Measurements from ENCODE around the gene SMAD4.
"Not testable (repeated sequence)": the region's sequence is repeated elsewhere in the genome, so short reads cannot be mapped to it uniquely, and the experiment has no call there.

The SMAD4 gene

GRCh38 chr18:51068105-51068504 is 38.1 kb downstream of the SMAD4 start:
- in situ Hi-C loops (cut with MboI; ENCODE audit: low sequenced_read_pairs) = no loop called here

DNA sequence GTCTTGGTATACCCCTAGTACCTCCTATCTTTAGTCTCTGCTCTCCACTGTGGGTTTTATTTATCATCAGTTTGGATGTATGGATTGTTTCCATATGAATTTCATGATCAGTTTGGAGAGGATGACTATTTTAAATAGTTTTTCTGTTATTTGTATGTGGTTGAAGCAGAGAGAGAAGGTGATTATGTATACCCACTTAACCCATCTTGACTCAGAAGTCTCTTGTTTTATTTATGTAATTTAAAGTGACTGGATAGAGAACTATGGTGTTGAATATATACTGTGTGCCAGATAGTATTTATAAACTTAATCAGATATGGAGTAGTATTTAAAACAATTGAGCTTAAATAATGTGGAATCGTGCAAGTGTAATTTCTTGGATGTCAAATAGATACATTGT is 39.9 kb downstream of the SMAD4 start:
- in situ Hi-C loops (cut with MboI; ENCODE audit: low sequenced_read_pairs) = no loop called here

DNA sequence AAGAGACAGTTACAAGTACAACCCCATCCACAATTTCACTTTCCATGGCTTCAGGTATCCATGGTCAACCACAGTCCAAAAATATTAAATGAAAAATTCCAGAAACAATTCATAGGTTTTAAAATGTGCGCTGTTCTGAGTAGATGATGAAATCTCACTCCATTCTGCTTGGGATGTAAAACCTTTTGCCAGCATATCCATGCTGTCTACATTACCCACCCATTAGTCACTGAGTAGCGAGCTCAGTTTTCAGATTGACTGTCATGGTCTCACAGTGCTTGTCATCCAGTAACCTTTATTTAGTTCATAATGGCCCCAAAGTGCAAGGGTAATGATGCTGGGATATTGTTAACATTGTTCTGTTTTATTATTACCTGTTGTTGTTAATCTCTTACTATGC is 40.5 kb downstream of the SMAD4 start:
- in situ Hi-C loops (cut with MboI; ENCODE audit: low sequenced_read_pairs) = no loop called here

DNA sequence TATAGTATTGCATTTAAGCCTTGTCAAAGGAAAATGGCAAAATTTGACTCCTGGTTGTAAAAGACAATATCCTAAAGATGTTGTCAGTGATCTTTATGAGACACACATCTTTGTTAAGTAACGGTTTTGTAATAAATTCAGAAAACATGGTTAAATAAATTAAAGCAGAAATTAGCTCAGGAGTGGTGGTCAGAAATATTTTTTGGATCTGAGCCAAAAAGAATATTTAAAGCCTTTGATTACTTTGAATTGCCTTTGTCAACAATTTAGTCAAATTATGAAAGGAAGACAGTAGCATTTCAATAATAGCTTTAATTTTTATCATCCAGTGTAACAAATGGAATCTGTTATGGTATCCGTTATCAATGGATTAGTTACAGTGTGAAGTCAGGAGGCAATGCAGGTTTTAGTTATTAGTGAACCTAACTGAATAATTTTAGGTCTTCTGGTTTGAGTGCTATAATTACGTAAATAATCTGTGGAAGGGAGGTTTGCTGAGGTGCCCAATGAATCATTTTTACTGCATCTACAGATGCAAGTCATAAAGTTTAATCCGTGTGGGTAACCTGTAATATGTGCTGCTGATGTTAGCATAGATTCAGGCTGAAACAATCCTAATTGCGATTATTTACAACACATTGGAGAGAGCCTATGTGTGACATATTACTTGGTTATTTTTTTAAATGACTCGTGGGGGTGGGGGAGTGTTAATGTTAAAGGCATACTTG is 42.7 kb downstream of the SMAD4 start:
- in situ Hi-C loops (cut with MboI; ENCODE audit: low sequenced_read_pairs) = no loop called here

GRCh38 chr18:51074605-51075004 is 44.6 kb downstream of the SMAD4 start:
- in situ Hi-C loops (cut with MboI; ENCODE audit: low sequenced_read_pairs) = no loop called here

- in situ Hi-C loops (cut with MboI; ENCODE audit: low sequenced_read_pairs) = no loop called here
Observed at GRCh38 chr18:51076503-51076902, 46.5 kb downstream of the SMAD4 start.

DNA sequence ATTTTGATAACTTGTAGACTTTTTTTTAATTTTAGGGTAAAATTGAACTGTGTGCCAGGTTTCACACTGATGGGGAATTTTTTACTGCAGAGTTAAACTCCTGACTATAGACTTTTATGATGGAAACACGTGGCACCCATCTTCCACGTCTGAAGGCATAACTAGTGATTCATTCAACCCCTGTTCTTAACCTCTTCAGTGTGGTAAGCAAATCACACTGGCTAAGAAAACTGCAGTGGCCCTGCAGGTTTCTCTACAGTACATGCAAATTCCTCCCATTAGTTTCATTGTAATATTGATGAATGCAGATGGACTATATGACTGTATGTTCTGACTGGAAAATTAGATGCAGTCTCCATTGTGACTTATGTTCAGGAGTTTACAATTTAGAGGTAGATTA is 47.2 kb downstream of the SMAD4 start:
- in situ Hi-C loops (cut with MboI; ENCODE audit: low sequenced_read_pairs) = no loop called here

DNA sequence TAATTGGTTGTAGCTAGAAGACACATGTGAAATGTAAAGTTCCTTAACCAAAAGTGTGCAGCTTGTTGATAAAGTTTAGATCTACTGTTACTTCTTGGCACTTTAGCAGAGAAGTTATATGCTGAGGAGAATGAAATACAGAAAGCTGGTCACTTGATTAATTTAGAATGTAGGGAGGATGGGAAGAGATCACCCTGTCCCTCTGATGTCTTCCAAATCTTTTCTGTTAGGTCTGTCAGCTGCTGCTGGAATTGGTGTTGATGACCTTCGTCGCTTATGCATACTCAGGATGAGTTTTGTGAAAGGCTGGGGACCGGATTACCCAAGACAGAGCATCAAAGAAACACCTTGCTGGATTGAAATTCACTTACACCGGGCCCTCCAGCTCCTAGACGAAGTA is 48.0 kb downstream of the SMAD4 start:
- in situ Hi-C loops (cut with MboI; ENCODE audit: low sequenced_read_pairs) = no loop called here

DNA sequence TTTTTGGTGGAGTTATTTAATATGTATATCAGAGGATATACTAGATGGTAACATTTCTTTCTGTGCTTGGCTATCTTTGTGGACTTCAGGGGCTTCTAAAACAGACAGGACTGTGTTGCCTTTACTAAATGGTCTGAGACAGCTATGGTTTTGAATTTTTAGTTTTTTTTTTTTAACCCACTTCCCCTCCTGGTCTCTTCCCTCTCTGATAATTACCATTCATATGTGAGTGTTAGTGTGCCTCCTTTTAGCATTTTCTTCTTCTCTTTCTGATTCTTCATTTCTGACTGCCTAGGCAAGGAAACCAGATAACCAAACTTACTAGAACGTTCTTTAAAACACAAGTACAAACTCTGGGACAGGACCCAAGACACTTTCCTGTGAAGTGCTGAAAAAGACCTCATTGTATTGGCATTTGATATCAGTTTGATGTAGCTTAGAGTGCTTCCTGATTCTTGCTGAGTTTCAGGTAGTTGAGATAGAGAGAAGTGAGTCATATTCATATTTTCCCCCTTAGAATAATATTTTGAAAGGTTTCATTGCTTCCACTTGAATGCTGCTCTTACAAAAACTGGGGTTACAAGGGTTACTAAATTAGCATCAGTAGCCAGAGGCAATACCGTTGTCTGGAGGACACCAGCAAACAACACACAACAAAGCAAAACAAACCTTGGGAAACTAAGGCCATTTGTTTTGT is 52.7 kb downstream of the SMAD4 start:
- in situ Hi-C loops (cut with MboI; ENCODE audit: low sequenced_read_pairs) = no loop called here

GRCh38 chr18:51083398-51083797 is 53.4 kb downstream of the SMAD4 start:
- in situ Hi-C loops (cut with MboI; ENCODE audit: low sequenced_read_pairs) = no loop called here

GRCh38 chr18:51088410-51088809 is 58.4 kb downstream of the SMAD4 start:
- in situ Hi-C loops (cut with MboI; ENCODE audit: low sequenced_read_pairs) = no loop called here

DNA sequence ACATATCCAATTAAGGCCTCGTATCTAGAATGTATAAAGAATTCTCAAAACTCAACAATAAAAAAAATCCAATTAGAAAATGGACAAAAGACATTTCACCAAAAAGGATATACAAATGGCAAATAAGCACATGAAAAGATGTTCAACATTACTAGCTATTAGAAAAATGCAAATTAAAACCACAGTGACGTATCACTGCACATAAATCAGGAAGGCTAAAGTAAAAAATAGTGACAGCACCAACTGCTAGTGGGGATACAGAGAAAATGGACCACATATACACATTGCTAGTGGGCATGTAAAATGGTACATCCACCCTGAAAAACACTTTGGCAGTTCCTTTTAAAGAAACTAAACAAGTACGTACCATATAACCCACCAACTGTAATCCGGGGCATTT is 59.7 kb downstream of the SMAD4 start:
- in situ Hi-C loops (cut with MboI; ENCODE audit: low sequenced_read_pairs) = no loop called here

DNA sequence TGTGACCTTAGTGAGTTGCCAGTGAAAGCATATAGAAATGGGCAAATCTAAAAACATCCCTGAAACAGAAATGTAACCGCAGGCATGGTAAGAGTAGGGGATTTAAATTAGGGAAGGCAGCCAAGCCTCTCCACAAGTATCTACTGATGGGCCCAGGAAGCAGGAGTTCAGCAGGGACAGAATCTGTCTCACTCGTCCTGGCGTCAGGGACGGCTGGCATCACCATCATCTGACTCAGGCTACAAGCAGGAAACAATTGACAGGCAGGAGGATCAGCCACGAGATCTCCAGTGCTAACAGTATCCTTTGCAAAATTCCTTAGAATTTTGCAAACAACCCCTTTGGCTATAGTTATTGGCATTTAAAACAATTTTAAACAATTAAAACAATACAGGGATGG is 61.3 kb downstream of the SMAD4 start:
- in situ Hi-C loops (cut with MboI; ENCODE audit: low sequenced_read_pairs) = no loop called here

DNA sequence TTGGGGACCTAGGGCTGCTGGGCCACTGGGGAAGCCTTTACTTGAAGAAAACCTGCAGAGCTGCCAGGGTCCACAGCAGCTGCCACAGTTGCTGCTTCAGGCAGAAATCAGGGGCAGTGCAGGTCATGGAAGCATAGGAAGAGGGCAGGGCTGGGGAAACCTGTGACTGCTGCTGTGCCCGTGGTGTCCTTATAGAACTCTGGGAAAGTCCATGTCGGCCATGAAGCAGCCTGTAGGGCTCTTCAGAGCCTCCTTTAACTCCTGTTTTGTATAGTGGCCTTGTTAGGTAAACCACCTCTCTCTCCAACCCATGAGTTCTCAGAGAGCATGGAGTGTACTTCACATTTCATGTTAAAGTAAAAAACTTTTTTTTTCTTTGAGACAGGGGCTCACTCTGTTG is 62.1 kb downstream of the SMAD4 start:
- in situ Hi-C loops (cut with MboI; ENCODE audit: low sequenced_read_pairs) = no loop called here

GRCh38 chr18:51092967-51093366 is 63.0 kb downstream of the SMAD4 start:
- in situ Hi-C loops (cut with MboI; ENCODE audit: low sequenced_read_pairs) = not testable (repeated sequence)

DNA sequence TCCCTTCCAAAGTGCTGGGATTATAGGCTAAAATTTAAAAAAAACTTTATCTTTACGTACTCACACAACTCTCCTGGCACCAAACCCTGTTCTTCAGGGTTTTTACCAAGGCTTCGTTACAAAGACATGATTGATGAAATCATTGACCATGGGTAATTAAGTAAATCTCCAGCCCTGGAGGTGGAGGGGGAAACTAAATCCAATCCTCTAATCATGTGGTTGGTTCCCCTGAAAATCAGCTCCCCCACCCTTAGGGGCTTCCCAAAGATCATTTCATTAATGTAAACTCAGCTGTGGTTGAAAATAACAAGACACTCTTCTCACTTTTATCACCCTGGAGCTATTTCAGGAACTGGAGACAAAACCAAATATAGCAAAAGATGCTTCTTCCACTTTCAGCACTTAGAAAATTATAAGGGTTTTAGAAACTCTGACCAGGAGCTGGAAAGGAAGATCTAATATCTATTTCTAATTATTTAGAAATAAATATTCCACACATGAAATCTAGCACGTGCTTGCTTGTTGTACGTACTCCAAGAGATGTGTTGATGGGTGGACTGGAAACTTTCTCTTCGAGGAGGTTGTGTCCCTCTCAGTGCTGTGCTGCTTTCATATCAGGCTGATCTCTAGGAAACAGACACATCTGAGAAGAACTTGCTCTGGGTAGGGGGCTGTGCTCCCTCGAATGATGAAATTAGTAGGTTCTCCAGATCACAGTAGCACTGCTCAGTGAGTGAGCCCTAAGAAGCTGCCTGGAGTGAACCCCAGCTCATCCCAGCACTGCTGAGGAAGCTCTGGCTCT is 67.2 kb downstream of the SMAD4 start:
- in situ Hi-C loops (cut with MboI; ENCODE audit: low sequenced_read_pairs) = no loop called here

GRCh38 chr18:51098082-51098481 is 68.1 kb downstream of the SMAD4 start:
- in situ Hi-C loops (cut with MboI; ENCODE audit: low sequenced_read_pairs) = no loop called here

DNA sequence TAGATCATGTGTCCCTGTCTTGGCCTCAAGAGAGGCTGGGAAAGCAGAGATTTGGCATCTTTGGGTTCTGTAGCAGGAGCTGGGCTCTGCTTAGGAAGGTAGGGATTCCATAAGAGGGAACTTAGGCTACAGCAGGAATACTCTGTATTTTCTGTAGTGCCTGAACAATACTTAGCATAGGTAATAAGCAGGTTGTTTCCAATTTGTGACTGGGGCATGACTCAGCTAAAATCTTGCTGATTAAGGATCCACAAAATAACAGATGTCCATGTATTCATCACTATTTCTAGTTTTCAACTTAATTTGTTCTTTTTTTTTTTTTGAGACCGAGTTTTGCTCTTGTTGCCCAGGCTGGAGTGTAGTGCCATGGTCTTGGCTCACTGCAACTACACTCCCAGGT is 68.5 kb downstream of the SMAD4 start:
- in situ Hi-C loops (cut with MboI; ENCODE audit: low sequenced_read_pairs) = no loop called here

DNA sequence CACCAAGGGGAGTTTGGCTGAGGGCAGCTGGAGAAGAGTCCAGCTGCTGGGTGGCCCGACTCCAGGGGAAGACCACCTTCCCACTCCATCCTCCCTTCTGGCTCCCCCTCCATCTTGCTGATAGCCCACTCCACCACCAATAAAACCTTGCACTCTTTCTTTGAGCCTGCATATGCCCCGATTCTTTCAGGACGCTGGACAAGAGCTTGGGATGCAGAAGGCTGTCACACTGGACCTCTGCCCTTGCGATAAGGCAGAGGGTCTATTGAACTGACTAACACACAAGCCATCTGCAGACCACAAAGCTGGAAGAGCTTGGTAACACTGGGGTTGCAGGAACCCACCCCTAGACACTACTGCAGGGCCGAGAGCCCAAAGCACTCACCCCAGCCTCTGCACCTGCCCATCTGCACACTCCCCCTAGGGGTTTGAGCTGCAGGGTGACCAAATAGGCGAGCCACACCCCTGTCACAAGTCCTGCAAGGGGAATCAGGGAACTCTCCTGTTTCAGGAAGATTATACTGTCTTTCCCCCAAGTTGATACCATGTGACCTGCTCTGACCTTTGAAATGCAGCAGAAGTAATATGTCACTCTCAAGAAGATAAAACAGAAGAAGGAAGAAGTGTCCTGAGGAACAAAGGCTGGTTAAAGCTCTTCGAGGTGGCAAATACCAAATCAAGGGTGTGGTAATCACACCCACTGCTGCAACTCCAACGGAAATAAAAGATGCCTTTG is 70.5 kb downstream of the SMAD4 start:
- in situ Hi-C loops (cut with MboI; ENCODE audit: low sequenced_read_pairs) = no loop called here

DNA sequence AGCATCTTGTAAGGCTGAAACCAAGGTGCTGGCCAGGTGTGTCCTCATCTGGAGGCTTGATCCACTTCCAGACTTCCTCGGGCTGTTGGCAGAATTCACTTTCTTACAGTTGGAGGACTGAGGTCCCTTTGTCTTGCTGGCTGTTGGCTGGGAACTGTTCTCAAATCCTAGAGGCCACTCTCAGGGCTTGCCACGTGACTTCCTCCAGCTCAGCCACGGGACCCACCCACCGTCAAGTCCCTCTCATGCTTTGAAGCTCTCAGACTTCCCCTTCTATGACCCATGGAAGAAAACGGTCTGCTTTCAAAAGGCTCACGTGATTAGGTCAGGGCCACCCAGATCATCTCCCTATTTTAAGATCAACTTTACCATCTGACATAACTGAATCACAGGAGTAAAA is 77.1 kb downstream of the SMAD4 start:
- in situ Hi-C loops (cut with MboI; ENCODE audit: low sequenced_read_pairs) = no loop called here

DNA sequence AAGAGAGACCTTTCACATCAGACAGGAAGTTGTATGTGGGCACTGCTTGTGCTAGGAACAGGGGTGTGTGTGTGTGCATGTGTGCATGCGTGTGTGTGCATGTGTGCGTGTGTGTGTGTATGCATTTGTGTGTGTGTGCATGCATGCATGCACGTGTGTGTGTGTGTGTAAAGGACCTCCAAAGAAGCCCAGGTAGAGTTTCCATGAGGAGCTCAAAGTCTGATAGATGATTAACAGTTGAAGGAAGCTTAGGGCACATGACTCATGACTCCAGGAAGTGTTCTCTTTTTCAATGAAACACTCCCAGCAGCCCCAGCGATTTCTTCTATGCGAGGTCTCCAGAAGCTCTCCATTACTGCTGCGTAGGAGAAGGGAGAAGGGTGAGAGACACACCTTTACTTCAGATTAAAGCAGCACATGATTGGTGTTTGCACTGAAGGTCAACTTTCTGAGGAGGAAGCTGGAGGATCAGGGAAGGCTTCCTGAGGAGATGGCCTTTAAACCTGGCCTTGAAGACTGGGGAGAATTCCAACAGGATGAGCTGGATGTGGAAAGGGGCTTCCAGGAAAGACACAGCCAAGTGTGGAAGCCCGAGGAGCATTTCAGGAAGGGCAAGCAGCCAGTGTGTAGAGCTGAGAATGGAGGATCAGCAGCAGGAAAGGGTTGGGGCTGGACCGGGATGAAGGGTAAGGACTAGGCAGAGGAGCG is 77.7 kb downstream of the SMAD4 start:
- in situ Hi-C loops (cut with MboI; ENCODE audit: low sequenced_read_pairs) = no loop called here
